ENCODE data around the gene RMI2.

- TF ChIP-seq CTCF (IDR thresholded peaks at IDR 0.05) (no peak), REST (IDR thresholded peaks at IDR 0.05; ENCODE audit: insufficient read depth in 1 of 2, low read depth in 2 of 2, low read length in 1 of 2) (no peak), POLR2AphosphoS5 (IDR thresholded peaks at IDR 0.05; ENCODE audit: low read depth, low read length) (no peak), SIN3A (IDR thresholded peaks at IDR 0.05; ENCODE audit: borderline replicate concordance, insufficient read depth, low read depth, low read length) (no peak)
Observed at GRCh38 chr16:11313493-11314308, 31.6 kb upstream of the RMI2 start.
